PC-9 (cell line): ENCODE data around the gene MAGEF1. TPM values are rescaled to one million over a fixed set of nuclear protein-coding genes. Genes with fewer than 3 reads are reported as not detected.

Source experiments
- BruUV-seq: library from RNA; stranded (reverse); fragments of 400-500 nt; replicated peaks from 2 replicates; lab custom pipeline; 2021; lab: Mats Ljungman, UMichigan
- CTCF ChIA-PET: fragments of 300-600 bp; sonication (Branson Sonifier 250); formaldehyde crosslinking; loops from one replicate; lab custom pipeline; 2022; ENCODE audit warnings: antibody characterized with exemption; lab: Charles Lee
- POLR2A ChIA-PET: fragments of 300-600 bp; sonication (Branson Sonifier 250); formaldehyde crosslinking; loops from one replicate; lab custom pipeline; 2022; ENCODE audit warnings: antibody characterized with exemption; ENCODE audit not compliant: unreplicated experiment; lab: Charles Lee
- DNase-seq, 2 experiments: peaks; one replicate each; pipeline versions ENCODE4 v3.0.0 to v3.0.0-alpha.2; 2015 to 2022; ENCODE audit warnings: mixed read lengths in 1 of 2
- H2AFZ ChIP-seq: fragments of 200-600 bp; sonication (generic); 2 replicates; pipeline ENCODE4 v1.8.1; 2017; ENCODE audit warnings: antibody characterized with exemption
- H3F3A ChIP-seq: fragments of 200-600 bp; sonication (generic); 2 replicates; pipeline ENCODE4 v1.8.1; 2017; ENCODE audit warnings: antibody characterized with exemption, mild to moderate bottlenecking, low read depth; ENCODE audit not compliant: insufficient read depth
- H3K27ac ChIP-seq: fragments of 200-600 bp; sonication (generic); 2 replicates; pipeline ENCODE4 v1.6.1; 2016; ENCODE audit warnings: mixed run types
- H3K27me3 ChIP-seq: fragments of 200-600 bp; sonication (generic); 2 replicates; pipeline ENCODE4 v1.6.1; 2016; ENCODE audit warnings: low read depth, mixed run types; ENCODE audit not compliant: insufficient read depth
- H3K36me3 ChIP-seq: fragments of 200-600 bp; sonication (generic); 2 replicates; pipeline ENCODE4 v1.6.1; 2016; ENCODE audit warnings: low read depth, mixed run types
- H3K4me1 ChIP-seq: fragments of 200-600 bp; sonication (generic); replicated peaks from 2 replicates; pipeline ENCODE4 v1.6.1; 2016; ENCODE audit warnings: mixed run types; ENCODE audit not compliant: insufficient read depth
- H3K4me2 ChIP-seq: fragments of 200-600 bp; sonication (generic); 2 replicates; pipeline ENCODE4 v1.6.1; 2017; ENCODE audit warnings: mixed run types
- H3K4me3 ChIP-seq: fragments of 200-600 bp; sonication (generic); 2 replicates; pipeline ENCODE4 v1.6.1; 2016; ENCODE audit warnings: mixed run types
- H3K79me2 ChIP-seq: fragments of 200-600 bp; sonication (generic); 2 replicates; pipeline ENCODE4 v1.6.1; 2017; ENCODE audit warnings: low read depth, mixed run types
- H3K9me2 ChIP-seq: fragments of 200-600 bp; sonication (generic); 2 replicates; pipeline ENCODE4 v1.8.1; 2017; ENCODE audit warnings: mild to moderate bottlenecking; ENCODE audit not compliant: insufficient read depth
- H3K9me3 ChIP-seq: fragments of 200-600 bp; sonication (generic); 2 replicates; pipeline ENCODE4 v1.8.1; 2016; ENCODE audit warnings: low read depth; ENCODE audit not compliant: insufficient read depth
- H4K20me1 ChIP-seq: fragments of 200-600 bp; sonication (generic); 2 replicates; pipeline ENCODE4 v1.8.1; 2017; ENCODE audit not compliant: insufficient read depth
- CTCF ChIP-seq: fragments of 200-600 bp; sonication (generic); conservative IDR thresholded peaks from 2 replicates; pipeline ENCODE4 v1.6.1; 2017; ENCODE audit warnings: mixed run types, antibody characterized with exemption, mild to moderate bottlenecking, moderate library complexity
- EZH2 ChIP-seq: fragments of 200-600 bp; sonication (generic); IDR thresholded peaks from 2 replicates; pipeline ENCODE4 v1.8.0; 2017; ENCODE audit warnings: antibody characterized with exemption, low read depth
- intact Hi-C: fragments of 100-400 bp; cut with micrococcal nuclease; formaldehyde crosslinking; loops from one replicate; pipeline ENCODE4 v1.10.0; 2022; ENCODE audit not compliant: unreplicated experiment
- total RNA-seq: library from RNA; stranded (reverse); gene quantifications from 2 replicates; pipeline ENCODE4 v1.2.3, GENCODE V29; 2021

Gene MAGEF1
- total RNA-seq, 1 experiment from 2014 or later = 97.2 TPM

- Histone ChIP-seq H3K9me2 (no peaks in the 10 kb centered on the region), H4K20me1 (no peaks in the 10 kb centered on the region), H3K36me3 (no peaks in the 10 kb centered on the region), H3K27me3 (no peaks in the 10 kb centered on the region), H2AFZ (no peak overlapping the region), H3K4me3 (no peak overlapping the region), H3K27ac (no peak overlapping the region), H3F3A (peaks cover 36% of the 10 kb centered on the region), H3K4me2 (peak overlapping the region; percentile 37), H3K4me1 (peaks cover 43% of the 10 kb centered on the region), H3K79me2 (no peaks in the 10 kb centered on the region), H3K9me3 (no peaks in the 10 kb centered on the region)
- ChIA-PET POLR2A (interaction anchor here (0.5 to 0.7 kb wide), 9 partner anchors 14 to 576 kb away, joined by 3 to 16 read pairs (median 4); no protein-coding TSS in a partner anchor), CTCF (interaction anchor here (0.5 to 2.1 kb wide), 3 partner anchors 37 to 582 kb away, joined by 3 to 11 read pairs (median 10); partner anchors contain the start of gene EPHB3)
- intact Hi-C loops = loop anchor here (2.0 kb wide), 1 partner anchor 28 kb away; the partner anchor contains the start of gene MAGEF1
- TF ChIP-seq CTCF = no peak
- TF ChIP-seq EZH2 = no peak
- DNase-seq = peak; percentile 57 to 74
- TSS peak; percentile 10 for BruUV-seq
Observed at GRCh38 chr3:184740509-184741258, 28.8 kb upstream of the MAGEF1 start.

- no peak overlapping the region for H3K27ac ChIP-seq
- H3K79me2 ChIP-seq = no peaks in the 10 kb centered on the region
- H2AFZ ChIP-seq = no peak overlapping the region
- no peaks in the 10 kb centered on the region for H3K9me2 ChIP-seq
- no peak overlapping the region for H3K4me3 ChIP-seq
- POLR2A ChIA-PET = interaction anchor here (0.7 kb wide), 1 partner anchor 18 kb away, joined by 4 read pairs; no protein-coding TSS in a partner anchor
- no peak for DNase-seq
- no peaks in the 10 kb centered on the region for H4K20me1 ChIP-seq
- H3F3A ChIP-seq = peaks cover 36% of the 10 kb centered on the region
- H3K36me3 ChIP-seq = no peaks in the 10 kb centered on the region
- H3K4me1 ChIP-seq = peaks cover 43% of the 10 kb centered on the region
- peak overlapping the region; percentile 37 for H3K4me2 ChIP-seq
- intact Hi-C loops = loop anchor here (2.0 kb wide), 2 partner anchors 25 to 27 kb away; partner anchors contain the start of gene MAGEF1
- CTCF ChIA-PET = interaction anchor here (0.5 to 2.1 kb wide), 3 partner anchors 38 to 581 kb away, joined by 3 to 11 read pairs (median 10); partner anchors contain the start of gene EPHB3
- TF ChIP-seq EZH2 (no peak), CTCF (no peak)
- no peaks in the 10 kb centered on the region for H3K9me3 ChIP-seq
- no peaks in the 10 kb centered on the region for H3K27me3 ChIP-seq
- TSS peak; percentile 33 for BruUV-seq
Observed at GRCh38 chr3:184739594-184740505, 28.0 kb upstream of the MAGEF1 start.

GRCh38 chr3:184738982-184739381, 27.1 kb upstream of the MAGEF1 start:
- intact Hi-C loops = loop anchor here (1.0 to 2.0 kb wide), 3 partner anchors 26 to 174 kb away; no protein-coding TSS in a partner anchor

More at GRCh38 chr3:184738982-184739381, 27.1 kb upstream of the MAGEF1 start:
- peaks cover 43% of the 10 kb centered on the region for H3K4me1 ChIP-seq
- ChIA-PET POLR2A (interaction anchor here (0.7 kb wide), 1 partner anchor 33 kb away, joined by 7 read pairs; no protein-coding TSS in a partner anchor), CTCF (interaction anchor here (1.7 kb wide), 1 partner anchor 177 kb away, joined by 22 read pairs; the partner anchor contains the start of gene EPHB3)
- DNase-seq = no peak
- TF ChIP-seq CTCF (no peak), EZH2 (no peak)
- no peaks in the 10 kb centered on the region for H3K9me3 ChIP-seq
- H3K36me3 ChIP-seq = no peaks in the 10 kb centered on the region
- no peaks in the 10 kb centered on the region for H3K79me2 ChIP-seq
- H3K9me2 ChIP-seq = no peaks in the 10 kb centered on the region
- H2AFZ ChIP-seq = no peak overlapping the region
- peak overlapping the region; percentile 78 for H3K27ac ChIP-seq
- H4K20me1 ChIP-seq = no peaks in the 10 kb centered on the region
- peak overlapping the region; percentile 73 for H3K4me2 ChIP-seq
- BruUV-seq = no TSS peak
- no peaks in the 10 kb centered on the region for H3K27me3 ChIP-seq
- no peak overlapping the region for H3K4me3 ChIP-seq
- H3F3A ChIP-seq = peaks cover 36% of the 10 kb centered on the region
